ENCODE results near the gene SPATC1L.

Gene SPATC1L

DNA sequence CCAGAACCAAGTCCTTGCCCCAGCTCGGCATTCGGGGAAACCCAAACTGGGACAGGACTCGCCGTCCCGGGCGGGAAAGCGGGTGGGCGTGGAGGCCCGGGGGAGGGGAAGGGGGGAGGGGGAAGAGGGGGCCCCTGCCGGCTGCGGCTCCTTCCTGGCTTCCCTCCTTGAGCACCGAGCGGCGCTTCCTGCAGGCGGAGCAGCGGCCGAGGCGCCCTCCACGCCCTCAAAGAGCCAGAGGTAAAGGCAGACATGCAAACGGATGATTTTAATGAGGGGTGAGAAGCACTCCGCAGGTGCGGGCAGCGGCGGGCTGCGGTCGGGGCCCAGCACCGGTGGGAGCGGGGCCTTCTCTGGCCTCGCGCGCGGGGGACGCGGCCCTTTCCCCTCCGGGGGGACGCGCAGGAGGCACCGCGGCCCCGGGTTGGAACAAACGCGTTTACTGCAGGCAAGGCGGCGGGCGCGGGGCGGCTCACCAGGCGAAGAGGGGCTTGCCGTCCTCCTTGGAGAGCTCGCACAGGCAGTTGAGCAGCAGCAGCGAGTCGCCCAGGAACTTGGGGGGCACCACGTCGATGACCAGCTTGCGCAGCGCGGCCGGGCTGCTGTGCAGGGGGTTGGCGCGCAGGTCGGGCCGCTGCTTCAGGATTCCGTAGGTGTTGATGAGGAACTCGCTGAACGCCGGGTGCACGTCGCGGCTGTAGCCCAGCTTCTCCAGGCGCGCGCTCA, 23.2 kb downstream of the SPATC1L start:
- FAIRE-seq = no peak

DNA sequence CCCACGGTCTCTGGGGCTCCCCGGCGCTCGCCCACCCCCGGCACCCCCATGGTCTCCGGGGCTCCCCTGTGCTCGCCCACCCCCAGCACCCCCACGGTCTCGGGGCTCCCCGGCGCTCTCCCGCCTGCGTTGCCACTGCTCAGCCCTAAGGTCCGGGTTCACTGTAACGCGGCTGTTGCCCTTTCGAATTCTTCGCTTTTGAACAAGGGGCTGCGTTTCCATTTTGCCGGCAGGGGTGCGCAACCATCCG, 23.7 kb downstream of the SPATC1L start:
- no peak for FAIRE-seq

DNA sequence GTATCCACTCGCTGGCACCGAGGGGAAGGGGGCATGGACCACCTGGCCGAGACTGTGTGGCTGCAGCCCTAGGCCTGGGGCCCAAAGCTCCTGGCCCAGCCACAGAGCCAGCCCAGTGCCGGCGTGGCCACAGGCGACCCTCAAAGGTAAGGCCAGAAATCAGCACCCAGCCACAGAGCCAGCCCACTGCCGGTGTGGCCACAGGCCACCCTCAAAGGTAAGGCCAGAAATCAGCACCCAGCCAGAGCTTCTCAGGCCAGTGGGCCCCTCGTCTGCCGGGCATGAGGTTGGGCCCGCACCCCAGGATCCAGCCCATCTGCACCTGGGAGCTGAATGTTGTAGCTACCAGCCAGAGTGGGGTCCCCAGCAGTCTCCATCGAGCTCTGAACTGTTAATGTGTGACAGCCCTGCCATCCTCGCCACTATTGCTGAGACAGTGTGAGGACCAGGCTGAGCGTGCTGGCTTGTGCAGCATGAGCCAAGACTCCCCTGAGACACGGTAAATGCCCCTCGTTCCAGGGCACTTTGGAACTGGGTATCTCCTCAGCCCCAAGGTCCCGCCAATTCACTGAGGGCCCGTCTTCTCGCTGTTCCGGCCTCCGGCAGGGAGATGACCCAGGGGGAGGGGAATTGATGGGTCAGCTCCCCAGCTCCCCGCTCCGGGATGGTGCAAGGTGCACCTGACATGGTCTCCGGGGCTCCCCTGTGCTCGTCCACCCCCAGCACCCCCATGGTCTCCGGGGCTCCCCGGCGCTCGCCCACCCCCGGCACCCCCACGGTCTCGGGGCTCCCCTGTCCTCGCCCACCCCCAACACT, 24.2 kb downstream of the SPATC1L start:
- no peak for FAIRE-seq

DNA sequence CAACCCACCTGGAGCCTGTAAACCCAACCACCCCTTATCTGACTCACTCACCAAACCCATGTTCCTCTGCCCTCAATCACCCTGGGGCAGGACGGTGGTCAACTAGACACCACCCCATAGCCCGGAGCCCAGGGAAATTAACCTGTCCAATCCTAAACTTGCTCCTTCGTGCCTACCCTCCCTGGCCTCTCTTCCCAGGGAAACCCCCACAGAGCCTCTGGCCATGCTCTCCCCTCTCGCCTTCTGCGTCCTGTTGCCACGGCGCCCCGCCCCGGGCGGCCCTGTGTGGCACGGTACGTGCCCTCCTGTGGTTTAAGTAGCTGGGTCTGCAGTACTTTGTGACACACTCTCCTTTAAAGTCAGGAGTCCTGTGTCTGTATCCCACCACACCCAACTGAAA, 24.9 kb downstream of the SPATC1L start:
- FAIRE-seq = no peak

DNA sequence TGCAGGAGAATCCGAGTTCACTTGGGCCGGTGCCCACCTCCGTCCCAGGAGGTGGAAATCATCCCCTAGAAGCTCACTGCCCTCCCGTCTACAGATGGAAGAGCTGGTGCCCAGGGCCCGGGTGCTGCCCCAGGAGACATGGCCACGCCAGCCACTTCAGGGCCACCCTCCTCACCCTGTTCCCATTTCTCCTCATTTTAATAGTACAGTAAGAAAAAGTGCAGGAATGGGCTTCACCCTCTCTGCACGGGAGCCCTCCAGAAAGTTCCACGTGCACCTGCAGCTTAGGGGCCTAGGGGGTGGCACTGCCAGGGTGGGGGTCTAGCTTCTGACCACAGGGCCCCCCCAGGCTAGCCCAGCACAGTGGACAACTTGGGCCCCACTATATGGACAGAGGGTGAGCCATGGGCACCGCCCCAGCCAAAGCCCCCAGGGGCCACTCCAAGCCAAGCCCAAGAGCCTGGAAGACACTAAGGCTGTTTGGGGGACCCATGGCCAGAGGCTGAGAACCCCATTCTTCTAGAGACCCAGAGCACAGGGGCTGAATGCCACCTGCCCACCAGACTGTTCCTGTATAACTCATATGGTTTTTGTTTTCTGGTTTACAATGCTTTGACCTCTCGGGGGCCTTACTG, 25.5 kb downstream of the SPATC1L start:
- no peak for FAIRE-seq

DNA sequence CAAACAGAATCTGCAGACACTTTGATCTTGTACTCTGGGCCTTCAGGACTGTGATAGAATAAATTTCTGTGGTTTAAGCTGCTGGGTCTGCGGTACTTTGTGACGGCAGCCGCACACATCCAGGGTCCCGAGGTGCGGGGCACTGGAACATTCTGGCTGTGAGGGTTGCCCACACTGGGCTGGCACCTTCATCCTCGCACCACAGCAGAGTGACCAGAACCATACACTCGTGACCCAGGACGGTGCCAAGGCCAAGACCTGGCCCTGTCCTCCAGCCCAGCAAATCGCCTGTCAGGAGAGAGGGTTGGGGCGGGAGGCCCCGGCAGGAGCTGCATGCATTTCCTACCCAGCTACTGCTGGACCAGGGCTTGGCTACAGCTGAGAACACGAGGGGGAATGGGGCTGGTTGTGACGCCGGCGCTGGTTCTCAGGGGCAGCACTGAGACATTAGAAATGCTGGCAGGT, 26.2 kb downstream of the SPATC1L start:
- no peak for FAIRE-seq

DNA sequence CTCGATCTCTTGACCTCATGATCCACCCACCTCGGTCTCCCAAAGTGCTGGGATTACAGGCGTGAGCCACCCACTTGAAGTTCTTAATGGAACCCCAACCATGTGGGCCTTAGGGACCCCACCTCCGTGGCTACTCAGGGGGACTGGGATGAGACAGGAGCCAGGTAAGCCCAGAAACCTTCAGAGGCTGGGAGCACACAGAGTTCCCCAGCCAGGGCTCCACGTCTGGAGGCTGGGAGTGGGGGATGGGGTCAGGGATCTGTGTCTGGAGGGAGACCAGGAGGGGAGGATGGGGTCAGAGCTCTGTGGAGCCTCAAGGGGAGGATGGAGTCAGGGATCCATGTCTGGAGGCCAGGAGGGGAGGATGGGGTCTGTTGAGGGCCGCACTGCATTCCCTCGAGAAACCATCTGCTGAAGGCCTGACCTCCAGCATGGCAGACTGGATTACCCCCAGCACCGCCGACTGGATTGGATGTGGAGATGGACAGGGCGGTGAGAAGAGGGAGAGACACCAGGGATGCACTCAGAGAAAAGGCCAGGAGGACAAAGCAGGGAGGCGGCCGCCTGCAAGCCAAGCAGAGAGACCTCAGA, 26.8 kb downstream of the SPATC1L start:
- FAIRE-seq = no peak

DNA sequence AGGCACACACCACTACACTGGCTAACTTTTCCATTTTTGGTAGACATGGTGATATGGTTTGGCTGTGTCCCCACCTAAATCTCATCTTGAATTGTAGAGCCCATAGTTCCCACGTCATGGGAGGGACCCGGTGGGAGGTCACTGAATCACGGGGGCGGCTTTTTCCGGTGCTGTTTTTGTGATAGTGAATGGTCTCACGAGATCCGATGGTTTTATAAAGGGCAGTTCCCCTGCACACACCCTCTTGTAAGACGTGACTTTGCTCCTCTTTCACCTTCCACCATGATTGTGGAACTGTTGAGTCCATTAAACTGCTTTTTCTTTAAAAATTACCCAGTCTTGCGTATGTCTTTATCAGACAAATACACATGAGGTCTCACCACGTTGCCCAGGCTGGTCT, 27.6 kb downstream of the SPATC1L start:
- FAIRE-seq = no peak

DNA sequence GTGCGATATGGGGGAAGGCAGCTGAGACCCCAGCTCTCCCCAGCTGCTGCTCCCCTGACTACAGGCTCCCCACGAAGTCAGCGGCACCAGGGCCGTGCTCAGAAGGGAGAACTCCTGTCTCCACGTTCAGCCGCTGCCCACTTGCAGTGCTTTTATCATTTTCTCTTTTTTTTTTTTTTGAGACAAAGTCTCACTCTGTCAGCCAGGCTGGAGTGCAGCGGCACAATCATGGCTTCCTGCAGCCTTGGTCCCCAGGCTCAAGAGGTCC, 27.9 kb downstream of the SPATC1L start:
- no peak for FAIRE-seq

DNA sequence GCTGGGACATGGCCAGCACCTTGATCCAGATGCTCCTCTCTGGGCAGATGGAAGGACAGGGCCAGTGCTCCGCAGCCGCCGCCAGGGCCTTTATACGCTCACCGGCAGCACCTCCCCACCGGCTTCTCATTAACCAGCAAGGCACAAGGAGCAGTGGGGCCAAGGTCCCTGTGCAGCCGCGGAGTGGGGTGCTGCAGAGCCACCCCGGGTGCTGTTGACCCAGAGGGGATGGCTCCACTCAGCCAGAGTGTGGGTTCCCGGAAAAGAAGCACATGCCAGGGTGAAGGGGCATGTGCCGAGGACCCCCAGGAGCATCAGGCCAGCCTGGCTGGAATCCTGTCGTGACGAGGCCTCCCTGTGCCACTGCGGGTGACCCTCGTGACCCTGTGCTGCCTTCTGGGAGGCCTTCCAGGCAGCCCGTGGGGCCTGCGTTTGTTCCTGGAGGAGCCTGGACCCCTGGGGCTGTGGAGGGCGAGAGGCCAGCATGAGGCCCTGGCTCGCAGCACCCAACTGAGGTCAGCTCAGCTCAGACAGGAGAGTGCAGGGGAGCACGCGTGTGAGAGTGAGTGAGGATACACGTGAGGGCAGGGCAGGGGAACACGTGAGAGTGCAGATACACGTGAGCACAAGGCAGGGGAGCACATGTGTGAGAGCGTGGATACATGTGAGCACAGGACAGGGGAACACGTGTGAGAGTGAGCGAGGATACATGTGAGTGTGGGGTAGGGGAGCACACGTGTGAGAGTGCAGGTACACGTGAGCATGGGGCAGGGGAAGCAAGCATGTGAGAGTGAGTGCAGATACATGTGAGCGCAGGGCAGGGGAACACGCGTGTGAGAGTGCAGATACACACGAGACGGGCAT, 28.5 kb downstream of the SPATC1L start, which contains the start of gene FTCD:
TSS of gene FTCD (minus strand) at position 66 of the 864 bp plus-strand sequence. CDS start at position 10, 56 bp downstream.
- no peak for FAIRE-seq

DNA sequence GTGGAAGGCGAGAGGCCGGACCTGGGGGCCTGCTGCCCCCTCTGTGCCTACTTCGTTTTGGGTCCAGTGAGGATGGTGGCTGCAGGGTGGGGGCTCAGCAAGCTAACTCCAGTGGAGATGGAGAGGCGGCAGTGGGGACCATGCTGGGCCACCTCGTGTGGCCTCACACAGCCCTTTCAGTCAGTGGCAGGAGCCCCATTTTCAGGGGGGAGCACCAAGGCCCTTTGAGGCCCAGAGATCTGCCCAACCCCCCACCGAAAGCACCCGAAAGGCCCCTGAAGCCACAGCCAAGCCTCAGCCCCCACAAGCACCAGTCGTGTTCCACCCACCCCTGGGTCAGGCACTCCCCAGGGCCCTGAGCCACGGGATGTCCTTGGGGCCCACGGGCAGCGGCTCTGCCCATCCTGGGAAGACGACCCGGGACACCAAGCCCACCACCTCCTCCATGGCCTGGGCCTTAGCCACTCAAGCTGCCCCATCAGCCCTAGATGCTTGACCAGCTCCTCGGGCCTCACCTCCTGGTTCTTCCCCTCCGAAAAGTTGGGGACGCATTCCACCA, 29.2 kb downstream of the SPATC1L start:
- no peak for FAIRE-seq

DNA sequence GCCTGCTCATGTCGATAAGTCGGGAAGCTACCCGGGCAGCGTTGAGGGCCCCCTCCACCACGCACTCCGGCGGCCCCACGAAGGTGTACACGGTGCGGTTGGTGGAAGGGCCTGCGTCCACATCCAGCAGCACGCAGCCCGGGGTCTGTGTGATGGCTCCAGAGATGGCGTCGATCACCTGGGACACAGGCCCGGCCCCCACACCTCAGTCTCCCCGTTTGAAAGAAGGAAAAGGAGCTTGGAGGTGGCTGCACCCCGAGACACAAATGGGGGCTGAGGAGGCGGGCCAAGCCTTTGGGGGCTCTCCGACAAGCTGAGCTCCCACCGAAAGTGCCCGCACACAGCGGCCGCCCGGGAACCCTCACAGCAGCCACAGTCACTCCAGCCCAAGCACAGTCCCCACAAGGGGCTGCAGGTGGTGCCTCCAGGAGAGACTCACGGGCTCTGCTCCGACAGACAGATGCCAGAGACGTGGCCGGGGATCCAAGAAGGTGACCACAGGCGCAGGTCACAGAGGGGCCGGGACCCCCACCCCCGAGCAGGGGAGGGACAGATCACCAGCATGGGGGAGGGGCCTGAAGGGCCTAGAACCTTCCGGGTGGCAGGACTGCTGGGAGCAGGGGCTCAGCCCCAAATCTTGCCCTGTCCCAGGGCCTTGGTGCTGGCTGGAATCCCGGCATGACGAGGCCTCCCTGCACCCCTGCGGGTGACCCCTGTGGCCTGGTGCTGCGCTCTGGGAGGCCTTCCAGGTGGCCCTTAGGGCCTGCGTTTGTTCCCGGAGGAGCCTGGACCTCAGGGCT, 29.9 kb downstream of the SPATC1L start:
- no peak for FAIRE-seq

DNA sequence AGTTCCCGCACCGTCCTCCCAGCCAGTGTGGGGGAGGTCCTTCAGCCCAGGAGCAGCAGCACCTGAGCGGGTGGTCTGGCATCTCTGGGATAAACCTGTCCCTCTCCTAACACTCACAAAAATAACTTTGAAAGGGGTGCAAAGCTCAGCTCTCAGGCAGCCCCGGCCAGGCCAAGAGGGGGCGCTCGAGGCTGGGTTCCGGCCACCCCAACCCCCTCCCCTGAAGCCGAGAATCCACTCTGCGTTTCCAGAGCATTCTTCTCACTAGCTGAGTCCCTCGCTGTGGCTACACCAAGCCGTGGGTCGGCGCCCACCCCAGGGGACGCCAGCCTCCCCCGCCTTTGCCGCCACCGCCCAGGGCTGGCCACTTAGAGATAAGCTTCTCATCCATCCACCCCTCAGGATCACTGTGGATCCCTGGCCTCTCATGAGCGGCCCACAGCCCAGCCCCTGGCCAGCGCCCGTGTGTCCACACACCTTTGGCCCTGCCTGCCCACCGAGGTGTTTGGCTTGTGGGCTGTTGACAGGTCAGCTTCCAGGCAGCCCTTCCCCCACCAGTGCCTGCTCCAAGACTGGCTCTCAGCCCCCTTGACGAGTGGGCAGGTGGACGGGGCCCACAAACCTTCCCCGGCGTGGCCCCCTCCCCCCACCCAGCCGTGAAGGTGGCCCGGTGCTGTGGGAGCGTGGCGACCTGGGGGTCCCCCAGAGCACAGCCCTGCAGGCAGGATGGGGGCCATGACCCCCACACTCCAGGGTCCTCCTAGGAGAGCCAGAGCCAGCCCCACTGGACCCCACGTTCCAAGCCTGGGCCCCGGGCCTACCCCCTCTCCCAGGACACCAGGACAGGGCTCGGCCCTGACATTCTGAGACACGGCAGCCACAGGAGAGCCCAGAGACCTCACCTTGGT, 30.8 kb downstream of the SPATC1L start:
- no peak for FAIRE-seq

DNA sequence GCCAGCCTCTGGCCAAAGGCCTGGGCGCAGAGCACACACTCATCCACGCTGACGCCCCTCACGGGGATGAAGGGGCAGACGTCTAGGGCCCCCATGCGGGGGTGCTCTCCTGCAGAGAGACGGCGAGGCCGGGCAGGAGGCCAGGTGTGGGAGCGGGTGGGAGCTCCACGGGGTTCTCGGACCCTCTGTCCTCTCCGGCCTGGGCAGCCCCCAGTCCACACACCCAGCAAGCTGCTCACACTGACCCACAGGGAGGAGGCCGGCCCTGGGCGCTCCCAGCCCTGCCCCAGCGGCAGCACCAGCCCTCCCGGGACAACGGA, 31.4 kb downstream of the SPATC1L start:
- no peak for FAIRE-seq

DNA sequence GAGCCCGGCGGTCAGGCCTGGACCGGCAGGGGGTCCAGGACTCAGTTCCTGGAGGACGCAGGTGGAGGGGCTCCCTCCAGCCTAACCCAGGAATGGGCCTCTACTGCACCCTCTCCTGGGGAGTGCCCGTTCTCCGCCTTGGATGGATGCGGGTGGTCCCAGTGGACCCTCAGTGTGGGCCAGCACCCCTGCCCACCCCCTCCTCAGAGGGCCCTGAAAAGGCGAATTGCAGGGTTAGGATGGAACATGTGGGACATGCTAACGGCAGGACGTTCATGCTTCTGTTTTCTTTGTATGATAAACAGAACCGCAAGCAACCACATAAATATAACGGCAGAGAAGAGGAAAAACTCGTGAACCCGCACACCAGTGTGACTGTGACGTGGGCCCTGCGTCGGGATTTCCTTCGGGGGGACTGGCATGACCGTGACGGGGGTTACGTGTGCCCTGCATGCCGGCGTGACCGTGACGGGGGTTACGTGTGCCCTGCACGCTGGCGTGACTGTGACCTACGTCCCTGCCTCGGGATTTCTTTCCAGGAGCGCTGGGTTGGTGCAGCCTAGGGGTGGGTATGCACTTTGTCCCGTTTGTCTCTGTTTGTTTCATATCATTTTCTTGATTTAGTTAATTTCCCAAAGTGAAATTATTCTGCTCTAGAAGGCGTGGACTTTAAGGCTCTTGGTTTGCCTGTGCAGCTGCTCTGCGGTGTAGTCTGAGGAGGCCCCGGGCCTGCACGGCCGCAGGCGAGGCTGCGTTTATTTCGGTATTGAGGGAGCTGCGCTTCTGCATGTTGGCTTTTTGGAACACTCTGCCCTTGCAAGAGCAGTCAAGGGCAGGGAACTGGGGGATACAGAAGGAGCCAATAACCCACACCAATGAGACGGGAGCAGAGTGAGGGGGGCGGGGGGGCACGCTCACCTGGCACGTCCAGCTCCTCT, 32.0 kb downstream of the SPATC1L start:
- FAIRE-seq = no peak

DNA sequence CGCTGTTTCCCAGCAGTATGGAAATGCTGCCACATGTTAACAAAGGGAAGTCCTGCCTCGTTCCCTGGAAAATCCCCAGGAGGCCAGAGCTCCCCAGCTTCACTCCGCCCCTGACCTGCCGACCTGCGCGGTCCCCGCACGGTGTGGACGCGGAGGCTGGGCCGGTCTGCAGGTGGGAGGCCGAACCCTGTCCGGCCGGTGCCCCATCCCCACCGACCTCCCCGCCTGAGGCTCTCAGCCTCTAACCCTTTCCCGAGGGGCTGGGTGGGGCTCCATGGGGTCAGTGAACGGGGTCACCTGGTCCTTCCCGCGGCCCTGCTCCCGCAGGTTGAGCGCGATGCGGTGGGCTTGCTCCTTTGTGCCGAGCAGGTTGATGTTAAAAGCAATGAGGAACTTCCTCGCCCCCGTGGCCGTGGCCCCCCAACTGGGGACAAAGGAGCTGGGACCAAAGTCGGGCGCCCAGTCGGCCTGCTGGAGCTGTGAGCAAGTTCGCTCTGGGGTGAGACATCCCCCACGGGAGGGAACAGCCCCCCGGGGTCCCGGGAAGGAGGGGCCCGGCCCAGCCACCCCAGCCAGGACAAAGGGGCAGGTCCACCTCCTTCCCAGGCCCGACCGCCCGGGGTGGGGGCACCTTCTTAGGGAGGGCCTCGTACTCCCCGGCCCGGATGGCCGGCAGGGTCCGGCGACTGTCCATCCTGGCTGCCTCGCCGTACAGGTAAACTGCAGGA, 32.8 kb downstream of the SPATC1L start:
- no peak for FAIRE-seq

DNA sequence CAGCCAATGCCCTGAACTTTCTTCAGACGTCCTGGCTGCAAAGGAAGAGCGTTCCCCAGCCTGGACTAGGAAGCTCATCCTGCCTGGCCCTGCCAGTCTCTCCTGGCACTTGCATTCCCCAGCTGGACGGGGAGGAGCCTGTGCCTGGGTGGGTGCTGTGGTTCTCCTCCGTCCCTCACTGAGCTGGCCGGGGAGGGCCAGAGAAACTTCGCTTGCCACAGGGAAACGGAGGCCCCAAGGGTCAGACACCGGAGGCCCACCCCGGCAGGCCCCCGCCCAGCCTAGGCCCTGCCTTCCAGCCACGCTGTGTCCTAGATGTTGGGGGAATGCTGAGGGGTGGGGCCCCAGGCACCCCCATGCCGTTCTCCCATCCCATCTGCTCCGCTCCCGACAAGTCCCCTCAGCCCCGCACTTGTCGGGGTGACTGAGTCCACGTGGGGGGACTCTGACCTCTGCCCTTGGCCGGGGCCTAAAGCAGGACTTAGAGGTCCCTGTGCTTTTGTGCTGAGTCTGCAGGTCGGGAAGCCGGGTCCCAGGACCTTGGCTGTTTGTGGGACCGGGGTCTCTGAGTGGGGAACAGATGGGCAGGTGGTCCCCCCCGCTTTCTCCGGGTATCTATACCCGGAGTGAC, 33.7 kb downstream of the SPATC1L start:
- no peak for FAIRE-seq

DNA sequence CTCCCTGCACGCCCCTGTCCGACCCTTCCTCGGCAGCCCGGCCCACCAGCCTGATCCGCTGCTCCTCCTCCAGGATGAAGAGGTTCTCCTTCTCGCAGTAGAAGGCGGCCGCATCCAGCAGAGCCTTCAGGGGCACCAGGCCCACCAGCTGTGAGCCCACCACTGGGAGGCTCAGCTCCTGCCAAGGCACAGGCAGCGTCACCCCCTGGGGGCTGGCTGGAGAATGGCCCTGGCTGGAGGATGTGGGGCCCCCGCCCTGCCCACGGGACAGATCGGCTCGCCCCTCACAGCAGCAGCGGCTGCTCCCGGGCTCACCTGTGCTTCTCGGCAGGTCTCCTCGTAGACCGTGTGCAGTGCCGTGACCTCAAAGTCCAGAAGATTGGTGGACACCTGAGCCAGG, 34.2 kb downstream of the SPATC1L start:
- FAIRE-seq = no peak

Measured in colon (tissue), 2 donors.